GM21529 (cell line): Measurements from ENCODE around the gene SLC1A3.

Experiments used
- ATAC-seq: cut with Tn5 transposase; IDR thresholded peaks from one replicate; pipeline ENCODE4 v1.9.1; 2021; ENCODE audit not compliant: unreplicated experiment

The SLC1A3 gene

DNA sequence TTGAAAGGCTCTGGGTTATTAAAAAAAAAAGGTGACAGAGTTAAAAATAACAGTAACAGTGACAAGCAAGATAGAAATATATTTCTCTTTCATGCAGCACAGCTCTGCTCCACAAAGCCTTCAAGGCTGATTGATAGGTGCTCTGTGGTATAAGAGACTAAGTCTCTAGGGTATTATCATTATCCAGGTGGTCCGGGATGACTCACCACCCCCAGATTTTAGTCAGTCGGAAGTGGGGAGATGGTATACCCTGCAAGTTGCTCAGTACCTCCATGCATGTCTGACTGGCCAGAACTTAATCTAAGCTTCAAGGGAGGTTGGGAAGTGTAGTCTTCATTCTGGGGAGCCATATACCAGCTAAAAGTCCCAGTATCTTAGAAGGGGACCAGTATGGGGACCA lies 76.1 kb downstream of the SLC1A3 start:
- ATAC-seq: no peak

DNA sequence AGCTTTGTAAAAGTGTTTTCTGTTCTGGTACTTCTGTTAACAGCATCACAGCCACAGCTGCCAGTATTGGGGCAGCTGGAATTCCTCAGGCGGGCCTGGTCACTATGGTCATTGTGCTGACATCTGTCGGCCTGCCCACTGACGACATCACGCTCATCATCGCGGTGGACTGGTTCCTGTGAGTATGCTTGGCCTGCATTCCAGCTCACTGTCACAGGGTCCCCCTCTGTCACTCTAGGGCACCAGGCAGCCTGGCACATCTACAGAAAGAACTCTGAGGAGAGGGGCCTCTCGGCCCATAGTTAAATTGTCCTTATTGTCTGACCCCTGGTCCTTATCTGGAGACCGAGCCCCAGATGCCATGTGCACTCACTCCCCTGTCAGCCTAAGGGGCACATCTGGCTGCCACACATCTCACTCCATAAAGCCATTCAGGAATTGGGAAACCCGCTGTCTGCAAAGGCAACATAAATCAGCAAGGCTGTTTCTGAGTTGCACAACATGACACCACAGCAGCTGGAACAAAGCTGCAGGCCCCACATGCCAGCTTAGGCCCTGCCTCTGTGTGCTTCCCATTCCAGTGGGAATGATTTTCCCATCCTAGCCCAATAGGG lies 77.5 kb downstream of the SLC1A3 start:
- no peak for ATAC-seq

DNA sequence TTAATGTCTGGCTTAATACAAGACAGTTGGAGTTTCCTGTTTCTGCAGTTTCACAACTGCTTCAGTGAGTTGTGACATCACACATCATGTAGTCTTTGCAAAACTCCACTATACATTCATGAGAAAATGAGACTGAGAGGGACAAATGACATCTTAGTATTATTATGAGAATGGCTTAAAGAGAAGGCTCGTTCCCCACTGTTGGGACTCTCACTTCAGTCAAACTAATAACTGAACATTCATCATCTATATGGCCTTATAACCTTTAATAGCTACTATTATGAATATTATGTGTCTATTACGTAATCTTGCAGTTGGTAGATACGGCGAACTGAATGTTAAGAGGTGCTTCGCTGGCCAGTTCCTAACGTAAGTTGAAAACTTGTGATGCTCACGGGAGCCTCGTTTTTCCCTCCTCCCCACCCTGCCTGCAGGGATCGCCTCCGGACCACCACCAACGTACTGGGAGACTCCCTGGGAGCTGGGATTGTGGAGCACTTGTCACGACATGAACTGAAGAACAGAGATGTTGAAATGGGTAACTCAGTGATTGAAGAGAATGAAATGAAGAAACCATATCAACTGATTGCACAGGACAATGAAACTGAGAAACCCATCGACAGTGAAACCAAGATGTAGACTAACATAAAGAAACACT lies 79.4 kb downstream of the SLC1A3 start:
- no peak for ATAC-seq

DNA sequence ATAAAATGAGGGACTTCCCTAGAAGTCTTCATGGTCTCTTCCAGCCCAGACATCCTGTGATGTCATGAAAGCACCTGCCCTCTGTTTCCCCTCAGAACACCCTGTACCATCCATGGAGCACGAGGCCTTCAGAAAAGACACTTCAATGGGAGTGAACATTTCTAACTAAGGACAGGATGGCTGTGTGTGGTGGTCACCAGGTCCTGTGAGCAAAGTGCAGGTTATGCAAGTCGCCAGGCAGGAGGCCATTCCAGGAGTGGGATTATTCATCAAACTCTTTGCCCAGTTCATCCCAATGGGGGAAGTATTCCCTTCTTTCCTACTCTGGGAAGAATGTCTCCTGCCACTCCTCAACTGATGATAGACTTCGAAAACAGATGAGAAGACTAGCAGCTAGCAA lies 80.5 kb downstream of the SLC1A3 start:
- ATAC-seq: no peak

GRCh38 chr5:36688722-36689121 lies 82.3 kb downstream of the SLC1A3 start:
- no peak for ATAC-seq

- ATAC-seq: no peak
These were observed 82.8 kb downstream of the SLC1A3 start for GRCh38 chr5:36689225-36689624.

GRCh38 chr5:36690041-36690961 lies 83.9 kb downstream of the SLC1A3 start:
- ATAC-seq: peak; percentile 86

DNA sequence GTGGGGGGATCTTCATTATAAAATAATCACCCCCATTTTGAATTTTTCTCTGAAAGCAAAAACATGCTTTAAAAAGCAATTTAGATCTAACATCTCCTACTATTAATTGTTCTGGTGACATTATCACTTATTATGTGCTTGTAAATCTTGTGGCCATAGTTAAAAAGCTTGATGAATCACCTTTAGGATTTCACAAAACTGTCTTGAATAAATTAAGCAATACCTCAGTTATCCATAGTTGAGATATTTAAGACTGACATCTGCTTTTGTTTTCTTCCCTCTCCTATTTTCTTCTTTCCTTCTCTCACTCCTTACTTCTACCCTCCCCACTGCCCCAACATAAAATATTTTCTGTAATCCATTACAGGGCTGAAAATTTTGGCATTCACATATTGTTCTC lies 84.8 kb downstream of the SLC1A3 start:
- ATAC-seq: no peak

DNA sequence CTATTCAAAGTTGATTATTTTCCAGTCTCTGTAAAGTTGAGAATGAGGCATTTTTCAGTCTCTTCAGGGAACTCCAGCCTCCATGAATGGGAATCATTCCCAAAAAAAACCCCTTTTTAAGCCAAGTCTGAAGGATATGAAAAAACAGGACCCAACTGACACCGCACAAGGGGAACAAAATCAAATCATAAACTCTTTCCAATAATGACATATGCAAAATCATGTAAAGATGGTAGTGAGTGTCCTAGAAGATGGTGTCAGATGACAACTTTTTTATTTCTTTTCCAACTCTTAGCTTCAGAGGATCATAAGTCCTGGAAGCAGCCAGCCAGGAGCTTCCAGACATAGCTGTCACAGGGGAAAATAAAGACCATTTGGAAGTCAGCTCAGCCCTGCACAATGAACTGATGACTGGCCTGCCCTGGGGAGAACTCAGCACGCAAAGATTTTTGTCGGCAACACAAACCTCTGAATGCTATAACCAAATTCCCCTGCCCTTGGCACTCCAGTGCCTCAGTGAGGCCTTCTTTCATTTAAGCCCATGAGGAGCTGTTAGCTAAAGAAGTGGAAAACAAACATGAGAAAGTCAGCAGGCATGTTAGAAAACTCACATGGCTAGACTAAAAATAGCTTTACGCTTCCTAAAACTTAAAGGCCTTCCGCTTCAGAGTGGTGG lies 85.4 kb downstream of the SLC1A3 start:
- no peak for ATAC-seq

GRCh38 chr5:36692791-36693763 lies 86.7 kb downstream of the SLC1A3 start:
- peak; percentile 50 for ATAC-seq

DNA sequence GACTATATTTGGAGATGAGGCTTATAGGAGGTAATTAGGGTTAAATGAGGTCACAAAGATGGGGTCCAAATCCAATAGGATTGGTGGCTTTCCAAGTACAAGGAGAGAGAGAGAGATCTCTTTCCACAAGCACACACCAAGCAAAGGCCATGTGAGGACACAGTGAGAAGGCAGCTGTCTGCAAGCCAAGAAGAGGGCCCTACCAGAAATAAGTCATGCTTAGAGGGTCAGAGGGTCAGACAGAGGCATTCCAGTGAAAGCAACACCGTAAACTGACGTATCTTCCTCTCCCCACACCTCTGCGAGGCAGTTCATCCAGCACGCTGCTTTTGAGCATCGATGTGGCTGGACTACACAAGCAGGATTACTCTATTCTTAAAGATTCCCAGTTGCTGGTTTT lies 87.9 kb downstream of the SLC1A3 start:
- ATAC-seq: no peak

GRCh38 chr5:36696059-36696673 lies 89.8 kb downstream of the SLC1A3 start:
- peak; percentile 63 for ATAC-seq

DNA sequence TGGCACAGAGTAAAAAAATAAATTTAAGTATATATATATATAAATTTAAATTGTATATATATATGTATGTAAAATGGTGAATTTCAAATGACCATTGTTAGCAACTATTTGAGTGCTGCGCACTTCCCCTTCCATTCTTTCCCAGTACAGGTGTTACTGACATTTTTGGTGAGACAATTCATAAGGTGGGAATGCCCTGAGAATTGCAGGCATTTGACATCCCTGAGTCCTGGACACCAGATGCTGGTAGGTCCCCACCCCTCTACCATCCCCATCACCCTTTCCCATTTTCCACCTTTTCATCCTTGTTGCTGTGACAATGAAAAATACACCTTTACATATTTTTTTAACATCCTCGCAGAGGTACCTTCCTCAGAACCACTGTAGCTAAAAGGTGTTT lies 91.6 kb downstream of the SLC1A3 start:
- no peak for ATAC-seq

DNA sequence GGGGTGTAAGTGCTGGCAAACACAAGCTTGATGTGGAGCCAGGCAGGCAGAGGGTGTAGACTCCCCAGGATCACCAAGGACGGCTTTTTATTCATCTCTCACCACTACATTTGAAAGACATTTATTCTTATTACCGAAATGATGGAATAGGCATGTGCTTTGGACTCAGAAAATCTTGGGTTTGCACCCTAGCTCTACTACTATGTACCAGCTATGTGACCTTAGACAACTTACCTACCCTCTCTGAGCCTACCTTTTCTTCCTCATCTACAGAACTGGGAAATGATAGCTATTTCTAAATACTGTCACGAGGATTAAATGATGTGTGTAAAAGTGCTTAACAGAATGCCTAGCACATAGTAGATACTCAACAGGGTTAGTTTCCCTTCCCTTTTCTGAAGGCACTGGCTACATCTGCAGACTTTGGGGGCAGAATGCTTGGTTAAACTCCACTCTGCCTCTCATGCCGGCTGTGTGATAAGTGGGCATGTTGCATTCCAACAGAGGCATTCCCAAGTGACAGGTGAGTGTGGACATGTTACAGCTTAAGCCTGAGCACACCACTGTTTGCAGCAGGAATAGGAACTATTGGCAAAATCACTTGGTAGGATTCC lies 94.8 kb downstream of the SLC1A3 start:
- ATAC-seq: peak; percentile 96

- ATAC-seq: no peak
These were observed 96.9 kb downstream of the SLC1A3 start for GRCh38 chr5:36703245-36703860.

- no peak for ATAC-seq
These were observed 97.7 kb downstream of the SLC1A3 start for GRCh38 chr5:36704131-36704530.

GRCh38 chr5:36705055-36705454 lies 98.6 kb downstream of the SLC1A3 start:
- no peak for ATAC-seq

GRCh38 chr5:36706662-36707061 lies 100.3 kb downstream of the SLC1A3 start:
- no peak for ATAC-seq

GRCh38 chr5:36708996-36709395 lies 102.6 kb downstream of the SLC1A3 start:
- no peak for ATAC-seq
